ENCODE data around the gene GRIFIN.
"Not testable (repeated sequence)": the region's sequence is repeated elsewhere in the genome, so short reads cannot be mapped to it uniquely, and the experiment has no call there.

GRIFIN gene

GRCh38 chr7:2469460-2470203 lies 6.6 kb downstream of the GRIFIN start:
- H3K36me3 Mint-ChIP-seq, H3K4me3 Mint-ChIP-seq, H3K9me3 Mint-ChIP-seq, H3K4me1 Mint-ChIP-seq, ATAC-seq: not testable (repeated sequence)
- H3K27ac Mint-ChIP-seq = peak overlapping the region; percentile 20
- H3K27me3 Mint-ChIP-seq = peaks cover 29% of the 10 kb centered on the region

DNA sequence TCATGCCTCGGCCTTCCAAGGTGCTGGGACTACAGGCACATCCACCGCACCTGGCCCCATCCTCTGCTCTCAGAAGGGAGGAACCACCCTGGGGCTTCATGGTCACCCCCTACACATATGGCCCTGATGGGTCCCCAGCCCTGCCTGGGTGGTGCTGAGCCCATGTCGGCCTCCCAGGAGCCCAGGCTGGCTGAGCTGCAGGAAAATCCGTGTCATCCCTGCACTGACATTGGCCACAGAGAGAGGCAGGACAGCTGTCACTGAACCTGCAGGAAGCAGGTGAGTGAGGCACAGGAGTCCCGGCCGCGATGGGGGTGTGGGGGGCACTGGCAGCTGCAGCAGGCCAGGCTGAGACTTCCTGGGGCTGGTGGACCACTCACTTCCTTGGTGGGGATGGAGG lies 8.0 kb downstream of the GRIFIN start:
- Mint-ChIP-seq H3K9me3 (no peaks in the 10 kb centered on the region), H3K27me3 (peaks cover 29% of the 10 kb centered on the region), H3K27ac (no peak overlapping the region), H3K4me1 (peaks cover 6% of the 10 kb centered on the region), H3K36me3 (no peaks in the 10 kb centered on the region), H3K4me3 (no peak overlapping the region)
- ATAC-seq = no peak

GRCh38 chr7:2466675-2467074 lies 9.5 kb downstream of the GRIFIN start:
- H3K27me3 Mint-ChIP-seq = peaks cover 29% of the 10 kb centered on the region

GRCh38 chr7:2465928-2466327 lies 10.3 kb downstream of the GRIFIN start:
- no peaks in the 10 kb centered on the region for H3K36me3 Mint-ChIP-seq
- H3K4me3 Mint-ChIP-seq = no peak overlapping the region
- no peaks in the 10 kb centered on the region for H3K9me3 Mint-ChIP-seq
- H3K27me3 Mint-ChIP-seq = peaks cover 24% of the 10 kb centered on the region
- no peak overlapping the region for H3K27ac Mint-ChIP-seq
- peaks cover 6% of the 10 kb centered on the region for H3K4me1 Mint-ChIP-seq
- ATAC-seq = no peak

More at GRCh38 chr7:2466675-2467074, 9.5 kb downstream of the GRIFIN start:
- H3K9me3 Mint-ChIP-seq = no peaks in the 10 kb centered on the region
- H3K4me1 Mint-ChIP-seq = peaks cover 6% of the 10 kb centered on the region
- H3K27ac Mint-ChIP-seq = no peak overlapping the region
- H3K4me3 Mint-ChIP-seq = no peak overlapping the region
- no peaks in the 10 kb centered on the region for H3K36me3 Mint-ChIP-seq
- ATAC-seq = no peak

DNA sequence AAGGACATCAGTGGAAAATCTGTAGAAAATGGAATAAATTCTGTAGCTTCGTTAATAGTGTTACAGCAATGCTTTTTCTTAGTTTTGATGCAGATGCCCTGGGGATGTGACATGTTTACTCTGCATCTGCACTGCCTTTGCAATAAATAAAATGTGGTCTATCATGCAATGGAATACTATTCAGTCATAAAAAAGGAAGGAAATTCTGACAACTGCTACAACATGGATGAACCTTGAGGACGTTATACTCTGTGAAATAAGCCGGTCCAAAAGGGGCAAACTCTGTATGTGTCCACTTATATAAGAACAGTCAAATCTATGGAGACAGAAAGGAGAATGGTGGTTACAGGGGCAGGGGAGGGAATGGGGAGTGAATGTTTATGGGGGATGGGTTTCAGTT lies 13.5 kb downstream of the GRIFIN start:
- Mint-ChIP-seq H3K27ac (no peak overlapping the region), H3K4me3 (no peak overlapping the region), H3K27me3 (no peaks in the 10 kb centered on the region), H3K4me1 (peaks cover 5% of the 10 kb centered on the region), H3K36me3 (no peaks in the 10 kb centered on the region), H3K9me3 (no peaks in the 10 kb centered on the region)
- ATAC-seq = no peak

DNA sequence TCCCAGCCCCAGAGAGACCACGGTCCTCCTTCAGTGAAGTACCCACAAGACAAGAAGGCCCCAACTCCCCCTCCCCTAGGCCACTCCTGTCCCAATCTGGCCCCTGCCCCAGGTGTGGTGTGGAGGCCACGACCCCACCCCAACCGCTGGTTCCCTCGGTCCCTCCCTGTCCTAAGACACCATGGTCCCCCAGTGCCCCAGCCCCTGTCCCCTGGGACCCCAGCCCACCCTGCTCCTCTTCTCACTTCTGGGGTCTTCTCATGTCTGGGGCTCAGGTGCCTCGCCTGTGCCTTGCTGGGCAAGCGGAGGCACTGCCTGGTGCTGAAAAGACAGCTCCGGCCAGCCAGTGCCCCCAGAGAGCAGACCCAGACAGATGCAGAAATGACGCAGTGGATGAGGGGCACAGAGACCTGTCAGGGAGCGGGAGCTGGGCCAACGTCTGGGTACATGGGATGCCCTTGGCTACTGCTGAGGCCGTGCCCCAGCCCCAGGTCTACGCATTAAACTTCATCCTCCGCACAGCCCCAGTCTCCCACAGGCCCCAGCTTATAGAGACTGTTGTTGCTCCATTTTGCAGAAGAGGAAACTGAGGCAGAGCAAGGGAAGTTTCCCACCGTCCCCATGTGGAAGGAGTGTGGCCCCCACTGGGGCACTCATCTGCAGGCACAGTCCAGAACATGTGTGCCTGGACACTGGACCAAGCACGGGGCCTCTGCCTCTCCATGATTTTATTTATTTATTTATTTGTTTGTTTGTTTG lies 14.8 kb downstream of the GRIFIN start:
- peaks cover 6% of the 10 kb centered on the region for H3K4me1 Mint-ChIP-seq
- no peaks in the 10 kb centered on the region for H3K36me3 Mint-ChIP-seq
- H3K4me3 Mint-ChIP-seq = no peak overlapping the region
- H3K27me3 Mint-ChIP-seq = no peaks in the 10 kb centered on the region
- H3K27ac Mint-ChIP-seq = no peak overlapping the region
- ATAC-seq = no peak
- no peaks in the 10 kb centered on the region for H3K9me3 Mint-ChIP-seq

GRCh38 chr7:2460641-2461040 lies 15.6 kb downstream of the GRIFIN start:
- Mint-ChIP-seq H3K36me3 (no peaks in the 10 kb centered on the region), H3K9me3 (no peaks in the 10 kb centered on the region), H3K4me1 (peaks cover 6% of the 10 kb centered on the region), H3K27me3 (no peaks in the 10 kb centered on the region), H3K27ac (no peak overlapping the region), H3K4me3 (no peak overlapping the region)
- no peak for ATAC-seq

GRCh38 chr7:2460188-2460587 lies 16.0 kb downstream of the GRIFIN start:
- Mint-ChIP-seq H3K4me3 (no peak overlapping the region), H3K4me1 (peaks cover 6% of the 10 kb centered on the region), H3K9me3 (no peaks in the 10 kb centered on the region), H3K27me3 (no peaks in the 10 kb centered on the region), H3K36me3 (no peaks in the 10 kb centered on the region), H3K27ac (no peak overlapping the region)
- no peak for ATAC-seq

DNA sequence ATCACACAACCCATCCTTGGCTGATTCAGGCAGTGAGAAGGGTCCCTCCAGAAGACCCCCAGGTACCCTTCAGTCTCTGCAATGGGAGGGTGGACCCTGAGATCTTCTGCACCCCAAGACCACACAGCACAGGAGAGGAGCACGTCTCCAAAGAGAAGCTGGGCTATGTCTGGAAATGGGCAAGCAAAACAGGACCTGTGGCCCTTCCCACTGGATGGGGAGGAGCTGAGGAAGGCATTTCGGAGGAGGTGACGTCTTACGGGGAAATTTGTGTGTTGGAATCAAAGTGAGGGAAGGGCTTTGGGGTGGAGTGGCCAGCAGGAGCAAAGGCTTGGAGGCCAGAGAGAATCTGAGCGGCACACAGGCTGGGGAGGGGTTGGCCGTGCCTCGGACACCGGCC lies 16.5 kb downstream of the GRIFIN start:
- no peak overlapping the region for H3K27ac Mint-ChIP-seq
- H3K9me3 Mint-ChIP-seq = no peaks in the 10 kb centered on the region
- no peaks in the 10 kb centered on the region for H3K27me3 Mint-ChIP-seq
- no peaks in the 10 kb centered on the region for H3K36me3 Mint-ChIP-seq
- no peak overlapping the region for H3K4me3 Mint-ChIP-seq
- no peak for ATAC-seq
- peaks cover 6% of the 10 kb centered on the region for H3K4me1 Mint-ChIP-seq

- H3K9me3 Mint-ChIP-seq, H3K4me3 Mint-ChIP-seq, H3K27ac Mint-ChIP-seq, ATAC-seq, H3K36me3 Mint-ChIP-seq, H3K27me3 Mint-ChIP-seq: not testable (repeated sequence)
- peaks cover 18% of the 10 kb centered on the region for H3K4me1 Mint-ChIP-seq
Observed at GRCh38 chr7:2453849-2454248, 22.3 kb downstream of the GRIFIN start.

DNA sequence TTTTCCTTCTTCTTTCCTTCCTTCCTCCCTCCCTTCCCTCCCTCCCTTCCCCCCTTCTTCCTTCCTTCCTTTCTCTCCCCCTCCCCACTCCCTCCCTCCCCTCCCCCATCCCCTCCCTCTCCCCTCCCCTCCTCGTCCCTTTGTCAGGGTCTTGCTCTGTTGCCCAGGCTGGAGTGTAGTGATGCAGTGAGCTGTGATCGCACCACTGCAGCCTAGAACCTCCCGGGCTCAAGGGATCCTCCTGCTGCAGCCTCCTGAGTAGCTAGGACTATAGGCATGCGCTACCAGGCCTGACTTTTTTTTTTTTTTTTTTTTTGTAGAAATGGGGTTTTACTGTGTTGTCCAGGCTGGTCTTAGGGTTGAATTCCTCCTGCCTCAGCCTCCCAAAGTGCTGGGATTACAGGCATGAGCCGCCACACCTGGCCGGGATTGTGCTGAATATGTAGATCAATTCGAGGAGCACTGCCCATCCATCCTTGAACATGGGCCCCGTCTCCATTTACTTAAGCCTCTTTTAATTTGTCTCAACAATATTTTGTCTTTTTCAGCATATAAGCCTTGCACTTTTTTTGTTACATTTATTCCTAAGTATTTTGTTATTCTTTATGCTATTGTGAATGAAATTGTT lies 23.4 kb downstream of the GRIFIN start:
- no peaks in the 10 kb centered on the region for H3K27me3 Mint-ChIP-seq
- no peak for ATAC-seq
- no peaks in the 10 kb centered on the region for H3K9me3 Mint-ChIP-seq
- H3K36me3 Mint-ChIP-seq = no peaks in the 10 kb centered on the region
- H3K27ac Mint-ChIP-seq = no peak overlapping the region
- peaks cover 13% of the 10 kb centered on the region for H3K4me1 Mint-ChIP-seq
- no peak overlapping the region for H3K4me3 Mint-ChIP-seq

DNA sequence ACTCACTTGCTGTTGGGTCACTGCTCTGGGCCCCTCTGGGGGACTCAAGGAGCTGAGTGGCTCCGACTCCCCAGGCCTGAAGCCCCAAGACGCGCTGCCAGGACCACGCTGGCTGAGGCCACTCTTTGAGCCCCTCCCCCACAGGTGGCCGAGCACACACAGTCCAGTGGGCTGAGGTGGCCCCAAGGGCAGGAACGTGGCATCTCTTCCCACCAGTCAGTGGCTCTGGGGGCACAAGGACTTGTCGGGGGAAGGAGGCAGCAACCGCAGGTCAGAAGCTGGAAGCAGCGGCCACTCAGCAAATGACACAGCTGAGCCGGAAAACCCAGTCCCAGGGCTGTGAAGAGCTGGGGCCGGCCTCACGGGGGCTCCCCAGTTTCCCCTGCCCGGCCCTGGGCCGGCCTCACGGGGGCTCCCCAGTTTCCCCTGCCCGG lies 24.1 kb downstream of the GRIFIN start:
- H3K9me3 Mint-ChIP-seq = no peaks in the 10 kb centered on the region
- H3K4me1 Mint-ChIP-seq = peaks cover 12% of the 10 kb centered on the region
- ATAC-seq = peak; percentile 56
- H3K4me3 Mint-ChIP-seq = peak overlapping the region; percentile 71
- H3K27ac Mint-ChIP-seq = peak overlapping the region; percentile 64
- H3K36me3 Mint-ChIP-seq = no peaks in the 10 kb centered on the region
- no peaks in the 10 kb centered on the region for H3K27me3 Mint-ChIP-seq

DNA sequence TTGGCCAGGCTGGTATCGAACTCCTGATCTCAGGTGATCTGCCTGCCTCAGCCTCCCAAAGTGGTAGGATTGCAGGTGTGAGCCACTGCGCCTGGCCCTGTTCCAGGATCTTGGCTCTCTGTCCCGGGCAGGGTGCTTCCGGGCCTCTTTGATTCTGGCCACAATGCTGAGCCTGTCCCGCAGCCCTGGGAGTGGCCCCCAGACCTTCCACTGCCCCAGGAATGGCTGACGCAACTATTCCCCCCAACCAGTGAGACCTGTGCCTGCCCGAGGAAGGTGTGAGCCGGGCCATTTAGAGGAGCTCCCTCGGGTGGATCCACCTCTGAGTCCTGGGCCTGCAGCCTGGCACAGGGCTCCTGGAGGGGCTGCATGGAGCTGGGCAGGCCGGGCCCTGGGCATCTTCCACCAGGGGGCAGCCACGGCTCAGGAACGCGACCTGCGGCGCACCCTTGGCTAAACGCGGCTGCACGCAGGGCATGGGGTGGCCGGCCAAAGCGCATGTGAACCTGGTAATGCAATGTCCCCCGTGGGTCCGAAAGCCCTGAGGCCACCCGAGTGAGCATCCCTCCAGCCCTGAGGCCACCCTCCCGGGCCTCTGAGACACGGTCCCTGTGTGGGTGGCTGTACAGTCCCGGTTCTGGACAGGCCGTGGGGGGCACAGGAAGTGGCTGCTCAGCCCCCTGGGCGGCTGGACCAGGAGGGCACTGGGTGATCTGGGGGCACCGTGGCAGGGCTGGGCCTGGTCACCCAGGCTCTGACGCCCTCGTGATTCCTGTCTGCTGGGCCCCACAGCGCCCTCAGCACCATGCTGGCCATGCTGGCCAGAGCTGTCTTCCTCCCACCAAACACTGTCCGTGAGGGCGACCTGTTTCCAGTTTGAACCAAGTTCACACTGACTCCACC lies 24.8 kb downstream of the GRIFIN start:
- no peaks in the 10 kb centered on the region for H3K36me3 Mint-ChIP-seq
- H3K4me3 Mint-ChIP-seq = peak overlapping the region; percentile 71
- H3K9me3 Mint-ChIP-seq = no peaks in the 10 kb centered on the region
- H3K27ac Mint-ChIP-seq = peak overlapping the region; percentile 64
- ATAC-seq = peak; percentile 98
- H3K4me1 Mint-ChIP-seq = peaks cover 12% of the 10 kb centered on the region
- no peaks in the 10 kb centered on the region for H3K27me3 Mint-ChIP-seq

- Mint-ChIP-seq H3K9me3 (no peaks in the 10 kb centered on the region), H3K27ac (no peak overlapping the region), H3K36me3 (no peaks in the 10 kb centered on the region), H3K4me1 (peaks cover 12% of the 10 kb centered on the region), H3K4me3 (no peak overlapping the region), H3K27me3 (no peaks in the 10 kb centered on the region)
- no peak for ATAC-seq
Observed at GRCh38 chr7:2450198-2451107, 25.7 kb downstream of the GRIFIN start.
